Tibial artery (tissue), 4 donors: Measurements from ENCODE around the gene BRD8.

Experiments used
- DNase-seq, 2 donors: peaks; one replicate each; pipeline ENCODE4 v3.0.0-alpha.2; 2019
- H3K27ac ChIP-seq, 2 donors: fragments of 200-600 bp; sonication (generic) in 1 of 2; 1 replicate in 1 of 2; 2 replicates in 1 of 2; pipeline ENCODE4 v1.5.1; 2018 to 2019; ENCODE audit warnings: mild to moderate bottlenecking in 1 of 2
- H3K27me3 ChIP-seq, 2 donors: fragments of 200-600 bp; sonication (generic) in 1 of 2; one replicate each; pipeline versions ENCODE4 v1.5.1 to v1.6.0; 2016 to 2019
- H3K36me3 ChIP-seq, 3 donors: fragments of 200-600 bp; sonication (generic) in 2 of 3; one replicate each; pipeline ENCODE4 v1.5.1; 2016 to 2019; ENCODE audit warnings: mild to moderate bottlenecking in 2 of 3
- H3K4me1 ChIP-seq, 4 donors: fragments of 200-600 bp; sonication (generic) in 2 of 4; 1 replicate in 3 of 4; 2 replicates in 1 of 4; pipeline ENCODE4 v1.5.1; 2016 to 2019
- H3K4me3 ChIP-seq, 2 donors: fragments of 200-600 bp; sonication (generic) in 1 of 2; 1 replicate in 1 of 2; 2 replicates in 1 of 2; pipeline ENCODE4 v1.5.1; 2018 to 2019; ENCODE audit warnings: mild to moderate bottlenecking in 2 of 2
- H3K9me3 ChIP-seq, 3 donors: fragments of 200-600 bp; sonication (generic) in 1 of 3; one replicate each; pipeline ENCODE4 v1.5.1; 2016 to 2019
- intact Hi-C: fragments of 100-400 bp; cut with DNase I; formaldehyde crosslinking; loops from one replicate; pipeline ENCODE4 v1.15.0; 2023; ENCODE audit warnings: low total_unique reads
- TF ChIP-seq, protein P1 (sequence below), 2 experiments: fragments of 200-600 bp in 1 of 2; fragments of 450-650 bp in 1 of 2; IDR thresholded peaks; one replicate each; pipeline ENCODE4 v1.5.1; 2017 to 2019; ENCODE audit warnings: antibody characterized with exemption in 2 of 2, mild to moderate bottlenecking in 1 of 2, moderate library complexity in 1 of 2

Gene BRD8

DNA sequence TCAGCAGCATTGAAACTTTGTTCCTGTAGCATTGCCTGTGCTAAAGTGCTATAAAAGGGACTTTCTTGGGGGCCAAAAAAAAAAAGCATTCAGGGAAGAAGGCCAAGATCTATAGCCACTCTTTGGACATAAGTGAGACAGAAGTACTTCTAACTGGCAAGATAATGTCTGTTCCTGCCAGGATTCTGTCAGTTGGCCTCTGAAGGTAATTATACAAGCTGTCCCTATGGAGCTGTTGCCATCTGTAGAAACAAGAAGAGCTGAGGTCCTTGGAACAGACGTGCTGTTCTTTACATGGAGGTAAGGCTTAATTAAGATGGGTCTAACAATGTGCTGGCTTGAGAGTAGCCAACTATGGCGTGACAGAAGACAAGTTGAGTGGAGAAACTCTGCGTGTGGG lies 10.2 kb upstream of the BRD8 start:
- Histone ChIP-seq H3K27me3 (no peaks in the 10 kb centered on the region), H3K36me3 (peaks cover 52 to 99% (median 80%) of the 10 kb centered on the region in 3 donors), H3K27ac (no peak overlapping the region), H3K9me3 (no peaks in the 10 kb centered on the region), H3K4me3 (no peak overlapping the region), H3K4me1 (no peaks in the 10 kb centered on the region)
- no peak for DNase-seq
- TF ChIP-seq, protein P1, sequence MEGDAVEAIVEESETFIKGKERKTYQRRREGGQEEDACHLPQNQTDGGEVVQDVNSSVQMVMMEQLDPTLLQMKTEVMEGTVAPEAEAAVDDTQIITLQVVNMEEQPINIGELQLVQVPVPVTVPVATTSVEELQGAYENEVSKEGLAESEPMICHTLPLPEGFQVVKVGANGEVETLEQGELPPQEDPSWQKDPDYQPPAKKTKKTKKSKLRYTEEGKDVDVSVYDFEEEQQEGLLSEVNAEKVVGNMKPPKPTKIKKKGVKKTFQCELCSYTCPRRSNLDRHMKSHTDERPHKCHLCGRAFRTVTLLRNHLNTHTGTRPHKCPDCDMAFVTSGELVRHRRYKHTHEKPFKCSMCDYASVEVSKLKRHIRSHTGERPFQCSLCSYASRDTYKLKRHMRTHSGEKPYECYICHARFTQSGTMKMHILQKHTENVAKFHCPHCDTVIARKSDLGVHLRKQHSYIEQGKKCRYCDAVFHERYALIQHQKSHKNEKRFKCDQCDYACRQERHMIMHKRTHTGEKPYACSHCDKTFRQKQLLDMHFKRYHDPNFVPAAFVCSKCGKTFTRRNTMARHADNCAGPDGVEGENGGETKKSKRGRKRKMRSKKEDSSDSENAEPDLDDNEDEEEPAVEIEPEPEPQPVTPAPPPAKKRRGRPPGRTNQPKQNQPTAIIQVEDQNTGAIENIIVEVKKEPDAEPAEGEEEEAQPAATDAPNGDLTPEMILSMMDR (IDR thresholded peaks at IDR 0.05) = no peak
- intact Hi-C loops = no loop called here

DNA sequence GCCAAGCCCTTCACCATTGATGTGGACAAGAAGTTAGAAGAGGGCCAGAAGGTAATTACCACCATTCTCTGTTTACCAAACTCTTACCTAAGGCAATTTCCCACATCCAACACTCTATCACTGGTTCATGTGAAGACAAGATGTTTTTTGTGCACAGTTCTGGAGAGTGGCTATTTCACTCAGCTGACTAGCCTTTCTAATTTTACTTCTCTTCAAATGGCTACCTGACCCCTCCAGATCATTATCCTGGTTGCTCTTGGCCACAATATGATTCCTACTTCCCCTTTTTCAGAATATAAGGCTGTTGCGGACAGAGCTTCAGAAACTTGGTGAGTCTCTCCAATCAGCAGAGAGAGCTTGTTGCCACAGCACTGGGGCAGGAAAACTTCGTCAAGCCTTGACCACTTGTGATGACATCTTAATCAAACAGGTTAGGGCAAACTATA lies 7.6 kb upstream of the BRD8 start:
- Histone ChIP-seq H3K27me3 (no peaks in the 10 kb centered on the region), H3K27ac (no peak overlapping the region), H3K4me1 (no peaks in the 10 kb centered on the region), H3K36me3 (peaks cover 41 to 81% (median 56%) of the 10 kb centered on the region in 3 donors), H3K9me3 (no peaks in the 10 kb centered on the region), H3K4me3 (no peak overlapping the region)
- no peak for DNase-seq
- intact Hi-C loops = no loop called here
- TF ChIP-seq, protein P1 (IDR thresholded peaks at IDR 0.05) = no peak

DNA sequence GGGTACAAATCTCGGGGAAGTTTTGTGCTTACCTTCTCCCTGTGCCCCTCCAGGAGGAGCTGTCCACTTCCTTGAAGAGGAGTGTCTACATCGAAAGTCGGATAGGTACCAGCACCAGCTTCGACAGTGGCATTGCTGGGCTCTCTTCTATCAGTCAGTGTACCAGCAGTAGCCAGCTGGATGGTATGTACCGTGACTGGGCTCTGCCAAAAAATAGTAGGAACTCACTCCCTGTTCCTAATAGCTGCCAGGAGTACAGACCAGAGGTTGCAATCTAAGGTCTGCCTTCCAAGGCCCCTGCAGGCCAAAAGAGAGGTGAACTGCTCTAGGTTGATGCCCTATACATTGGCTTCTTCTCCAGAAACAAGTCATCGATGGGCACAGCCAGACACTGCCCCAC lies 4.4 kb upstream of the BRD8 start:
- H3K36me3 ChIP-seq = peaks cover 15 to 49% (median 28%) of the 10 kb centered on the region in 3 donors
- H3K27ac ChIP-seq = no peak overlapping the region
- intact Hi-C loops = no loop called here
- no peak for DNase-seq
- no peaks in the 10 kb centered on the region for H3K9me3 ChIP-seq
- no peaks in the 10 kb centered on the region for H3K27me3 ChIP-seq
- TF ChIP-seq, protein P1 (IDR thresholded peaks at IDR 0.05) = no peak
- no peak overlapping the region for H3K4me3 ChIP-seq
- peaks cover 6 to 8% (median 6%) of the 10 kb centered on the region in 4 donors for H3K4me1 ChIP-seq

DNA sequence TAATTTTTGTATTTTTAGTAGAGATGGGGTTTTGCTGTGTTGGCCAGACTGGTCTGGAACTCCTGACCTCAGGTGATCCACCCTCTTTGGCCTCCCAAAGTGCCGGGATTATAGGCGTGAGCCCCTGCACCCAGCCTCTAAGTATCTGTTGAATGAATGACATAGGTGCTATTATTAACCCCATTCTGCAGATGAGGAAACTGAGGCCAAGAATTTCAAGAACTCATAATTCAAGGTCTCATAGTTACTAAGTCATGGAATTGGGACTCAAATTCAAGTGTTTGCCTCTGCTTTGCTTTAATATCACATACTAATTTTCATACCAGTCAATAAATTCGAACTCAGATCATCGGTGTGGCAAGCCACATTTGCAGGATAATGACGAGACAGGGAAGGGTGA lies 2.4 kb upstream of the BRD8 start:
- TF ChIP-seq, protein P1 (IDR thresholded peaks at IDR 0.05) = no peak
- no peak for DNase-seq
- Histone ChIP-seq H3K9me3 (no peaks in the 10 kb centered on the region), H3K36me3 (peaks cover 0 to 43% (median 11%) of the 10 kb centered on the region in 3 donors), H3K4me1 (peaks cover 6 to 28% (median 21%) of the 10 kb centered on the region in 4 donors), H3K27me3 (no peaks in the 10 kb centered on the region), H3K27ac (no peak overlapping the region), H3K4me3 (no peak overlapping the region)
- intact Hi-C loops = no loop called here

DNA sequence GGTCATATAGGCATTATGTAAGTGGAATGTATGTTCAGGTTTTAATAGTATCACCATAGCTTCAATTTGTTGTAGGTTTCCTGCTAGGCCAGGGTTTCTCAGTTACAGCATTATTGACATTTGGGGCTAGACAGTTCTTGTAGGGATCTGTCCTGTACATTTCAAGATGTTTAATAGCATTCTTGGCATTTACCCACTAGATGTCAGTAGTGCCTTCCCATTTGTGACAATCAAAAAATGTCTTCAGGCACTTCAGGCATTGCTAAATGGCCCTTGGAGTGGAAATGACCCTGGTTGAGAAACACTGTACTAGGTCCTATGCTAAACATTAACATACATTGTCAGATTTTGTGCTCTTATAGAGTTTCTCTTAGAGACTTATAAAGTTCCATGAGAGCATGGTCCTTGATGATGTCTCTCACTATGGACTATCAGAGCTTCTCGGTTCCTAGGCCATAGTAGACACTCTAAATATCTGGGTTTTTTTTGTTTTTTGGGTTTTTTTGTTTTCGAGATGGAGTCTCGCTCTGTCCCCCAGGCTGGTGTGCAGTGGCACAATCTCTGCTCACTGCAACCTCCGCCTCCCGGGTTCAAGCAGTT lies 1.9 kb upstream of the BRD8 start:
- no peak for DNase-seq
- peaks cover 5 to 43% (median 12%) of the 10 kb centered on the region in 3 donors for H3K36me3 ChIP-seq
- intact Hi-C loops = no loop called here

More for the DNA sequence above, 1.9 kb upstream of the BRD8 start:
- Histone ChIP-seq H3K27ac (no peak overlapping the region), H3K27me3 (no peaks in the 10 kb centered on the region), H3K9me3 (no peaks in the 10 kb centered on the region), H3K4me1 (peaks cover 6 to 28% (median 21%) of the 10 kb centered on the region in 4 donors), H3K4me3 (no peak overlapping the region)
- TF ChIP-seq, protein P1 (IDR thresholded peaks at IDR 0.05) = no peak
